Spleen (tissue), 11 donors: ENCODE results near the gene SKP1. TPM values are rescaled to one million over a fixed set of nuclear protein-coding genes. Genes with fewer than 3 reads are reported as not detected.
A peak's percentile ranks its signal among the peaks of the same experiment; 100 is the strongest.
"Not testable (repeated sequence)": the region's sequence is repeated elsewhere in the genome, so short reads cannot be mapped to it uniquely, and the experiment has no call there.

Source experiments
- DNase-seq: peaks from one replicate; pipeline ENCODE4 v3.0.0-alpha.2; 2020
- H3K27ac ChIP-seq, 8 donors: fragments of 200-600 bp; sonication (generic) in 7 of 8; 1 replicate in 4 of 8; 2 replicates in 4 of 8; pipeline versions ENCODE4 v1.5.0 to v1.8.0; 2016 to 2021; ENCODE audit warnings: inconsistent platforms in 4 of 8, mild to moderate bottlenecking in 4 of 8, moderate library complexity in 1 of 8
- H3K27me3 ChIP-seq, 7 donors: fragments of 200-600 bp; sonication (generic) in 6 of 7; replicated peaks in 1 of 7; 1 replicate in 4 of 7; 2 replicates in 3 of 7; pipeline versions ENCODE4 v1.5.0 to v1.8.0; 2016 to 2021; ENCODE audit warnings: inconsistent platforms in 3 of 7, mild to moderate bottlenecking in 1 of 7
- H3K36me3 ChIP-seq, 6 donors: fragments of 200-600 bp; sonication (generic) in 5 of 6; 1 replicate in 4 of 6; 2 replicates in 2 of 6; pipeline versions ENCODE4 v1.5.0 to v1.8.0; 2016 to 2021; ENCODE audit warnings: inconsistent platforms in 2 of 6
- H3K4me1 ChIP-seq, 6 donors: fragments of 200-600 bp; sonication (generic) in 5 of 6; 1 replicate in 3 of 6; 2 replicates in 3 of 6; pipeline versions ENCODE4 v1.5.0 to v1.8.0; 2016 to 2021; ENCODE audit warnings: inconsistent platforms in 3 of 6
- H3K4me3 ChIP-seq, 8 donors: fragments of 200-600 bp; sonication (generic) in 7 of 8; 1 replicate in 4 of 8; 2 replicates in 4 of 8; pipeline versions ENCODE4 v1.5.0 to v1.8.0; 2016 to 2021; ENCODE audit warnings: inconsistent platforms in 4 of 8, mild to moderate bottlenecking in 4 of 8, moderate library complexity in 2 of 8
- H3K9me3 ChIP-seq, 8 donors: fragments of 200-600 bp; sonication (generic) in 7 of 8; 1 replicate in 4 of 8; 2 replicates in 4 of 8; pipeline versions ENCODE4 v1.5.0 to v1.8.0; 2016 to 2021; ENCODE audit warnings: inconsistent platforms in 4 of 8
- CTCF ChIP-seq, 11 experiments: fragments of 200-600 bp in 7 of 11; fragments of 450-650 bp in 4 of 11; sonication (generic) in 4 of 11; IDR thresholded peaks in 8 of 11; conservative IDR thresholded peaks in 3 of 11; 1 replicate in 7 of 11; 2 replicates in 4 of 11; pipeline versions ENCODE4 v1.4.0 to v1.8.0; 2016 to 2021; ENCODE audit warnings: antibody characterized with exemption in 11 of 11, inconsistent platforms in 4 of 11, mild to moderate bottlenecking in 1 of 11
- POLR2A ChIP-seq, 3 donors: fragments of 450-650 bp; IDR thresholded peaks; one replicate each; pipeline ENCODE4 v1.5.1; 2017; ENCODE audit warnings: antibody characterized with exemption in 3 of 3, mild to moderate bottlenecking in 1 of 3
- POLR2AphosphoS5 ChIP-seq, 3 donors: sonication (generic); formaldehyde crosslinking; IDR thresholded peaks; one replicate each; pipeline ENCODE4 v1.5.1; 2017; ENCODE audit warnings: antibody characterized with exemption in 3 of 3
- WGBS, 5 donors: extraction: QIAGEN DNeasy Blood & Tissue Kit in 3 of 5; methylation state at CpG; one replicate each; pipeline versions ENCODE4 v1.1.5 to v1.1.7; 2013 to 2018; 5-methylcytosine and 5-hydroxymethylcytosine counted together
- intact Hi-C: fragments of 100-400 bp; cut with DNase I; formaldehyde crosslinking; loops from one replicate; pipeline ENCODE4 v1.15.0; 2023; ENCODE audit warnings: low total_unique reads
- polyA plus RNA-seq, 3 donors: library from polyadenylated mRNA; stranded (reverse); fragments of 200-250 nt; gene quantifications; one replicate each; pipeline ENCODE4 v1.2.1, GENCODE V29; 2013
- total RNA-seq, 7 donors: library from RNA; depleted of rRNA in 3 of 7; stranded (reverse); fragments of >200 nt in 3 of 7; fragmentation: NEBNext Ultra II Directional in 4 of 7; extraction: Animal tissue kit (Norgen Biotek cat#: 25700) in 4 of 7; gene quantifications; one replicate each; pipeline versions ENCODE4 v1.1.0 to v1.2.1, GENCODE V29; 2016 to 2021
- donor health status: healthy with polysubstance abuse.
- donor health status: DM: no; HTN: no; CAD: no; lungs with moderate emphysema.
- donor health status: DM: no; HTN: no; CAD: no.
- donor health status: Bipolar disorder and iron deficiency.
- donor health status: healthy.
- donor health status: DM: no; HTN: no; CAD: no.
- donor health status: DM: yes; HTN: yes; CAD: no.

Gene SKP1
- total and polyA plus RNA-seq, 10 donors = 121 to 354 (median 202) TPM

GRCh38 chr5:134223406-134224248, 46.9 kb upstream of the SKP1 start:
- no peak for DNase-seq
- no peak for TF ChIP-seq CTCF (IDR thresholded peaks at IDR 0.05 in 8 of 11, conservative IDR thresholded peaks at IDR 0.05 in 3 of 11)
- TF ChIP-seq POLR2AphosphoS5 (IDR thresholded peaks at IDR 0.05) = no peak
- TF ChIP-seq POLR2A (IDR thresholded peaks at IDR 0.05) = no peak
- Histone ChIP-seq H3K27me3 (no peaks in the 10 kb centered on the region), H3K4me3 (peak overlapping the region in 7 of 8 donors; percentile 64 to 94 (median 81)), H3K4me1 (peaks cover 56 to 78% (median 73%) of the 10 kb centered on the region in 6 donors), H3K9me3 (no peaks in the 10 kb centered on the region), H3K36me3 (peaks cover 0 to 19% (median 7%) of the 10 kb centered on the region in 6 donors), H3K27ac (peak overlapping the region in 7 of 8 donors; percentile 97 to 100 (median 100))
- intact Hi-C loops = no loop called here
- WGBS, 5 donors = 37 to 49% (median 38%) methylated on average over 9 of the region's 9 CpGs

- WGBS, 5 donors = 80 to 99% (median 94%) methylated on average over 5 of the region's 5 CpGs
- peaks cover 0 to 19% (median 7%) of the 10 kb centered on the region in 6 donors for H3K36me3 ChIP-seq
- intact Hi-C loops, H3K27me3 ChIP-seq, DNase-seq, H3K9me3 ChIP-seq: not testable (repeated sequence)
- peak overlapping the region in 1 of 8 donors; percentile 81 for H3K4me3 ChIP-seq
- H3K27ac ChIP-seq = peak overlapping the region in 2 of 8 donors; percentile 8 to 24
- H3K4me1 ChIP-seq = peaks cover 67 to 87% (median 84%) of the 10 kb centered on the region in 6 donors
Measured at GRCh38 chr5:134221690-134222089, 44.9 kb upstream of the SKP1 start.

GRCh38 chr5:134215757-134216156, 39.0 kb upstream of the SKP1 start:
- Histone ChIP-seq H3K27ac (no peak overlapping the region), H3K36me3 (peaks cover 0 to 24% (median 7%) of the 10 kb centered on the region in 6 donors), H3K4me3 (no peak overlapping the region), H3K9me3 (peaks cover 0 to 9% (median 0%) of the 10 kb centered on the region in 8 donors), H3K4me1 (peaks cover 31 to 100% (median 73%) of the 10 kb centered on the region in 6 donors), H3K27me3 (no peaks in the 10 kb centered on the region)
- intact Hi-C loops = no loop called here
- WGBS, 5 donors = 68 to 90% (median 82%) methylated on average over 2 of the region's 2 CpGs
- TF ChIP-seq POLR2AphosphoS5 (IDR thresholded peaks at IDR 0.05) (no peak), CTCF (IDR thresholded peaks at IDR 0.05 in 8 of 11, conservative IDR thresholded peaks at IDR 0.05 in 3 of 11) (no peak), POLR2A (IDR thresholded peaks at IDR 0.05) (no peak)
- DNase-seq = no peak

GRCh38 chr5:134211263-134212031, 34.7 kb upstream of the SKP1 start:
- peaks cover 3 to 100% (median 66%) of the 10 kb centered on the region in 6 donors for H3K4me1 ChIP-seq
- H3K36me3 ChIP-seq = peaks cover 0 to 10% (median under 1%) of the 10 kb centered on the region in 6 donors
- intact Hi-C loops, H3K4me3 ChIP-seq, H3K9me3 ChIP-seq, H3K27me3 ChIP-seq, H3K27ac ChIP-seq, DNase-seq: not testable (repeated sequence)
- 96 to 98% (median 97%) methylated on average over 14 of the region's 14 CpGs for WGBS, 5 donors
